ENCODE data around the gene CNN2. TPM values are rescaled to one million over a fixed set of nuclear protein-coding genes. Genes with fewer than 3 reads are reported as not detected.
"Not testable (repeated sequence)": the region's sequence is repeated elsewhere in the genome, so short reads cannot be mapped to it uniquely, and the experiment has no call there.

CNN2 gene
- total RNA-seq, 1 experiment from 2014 or later, result 333 TPM

DNA sequence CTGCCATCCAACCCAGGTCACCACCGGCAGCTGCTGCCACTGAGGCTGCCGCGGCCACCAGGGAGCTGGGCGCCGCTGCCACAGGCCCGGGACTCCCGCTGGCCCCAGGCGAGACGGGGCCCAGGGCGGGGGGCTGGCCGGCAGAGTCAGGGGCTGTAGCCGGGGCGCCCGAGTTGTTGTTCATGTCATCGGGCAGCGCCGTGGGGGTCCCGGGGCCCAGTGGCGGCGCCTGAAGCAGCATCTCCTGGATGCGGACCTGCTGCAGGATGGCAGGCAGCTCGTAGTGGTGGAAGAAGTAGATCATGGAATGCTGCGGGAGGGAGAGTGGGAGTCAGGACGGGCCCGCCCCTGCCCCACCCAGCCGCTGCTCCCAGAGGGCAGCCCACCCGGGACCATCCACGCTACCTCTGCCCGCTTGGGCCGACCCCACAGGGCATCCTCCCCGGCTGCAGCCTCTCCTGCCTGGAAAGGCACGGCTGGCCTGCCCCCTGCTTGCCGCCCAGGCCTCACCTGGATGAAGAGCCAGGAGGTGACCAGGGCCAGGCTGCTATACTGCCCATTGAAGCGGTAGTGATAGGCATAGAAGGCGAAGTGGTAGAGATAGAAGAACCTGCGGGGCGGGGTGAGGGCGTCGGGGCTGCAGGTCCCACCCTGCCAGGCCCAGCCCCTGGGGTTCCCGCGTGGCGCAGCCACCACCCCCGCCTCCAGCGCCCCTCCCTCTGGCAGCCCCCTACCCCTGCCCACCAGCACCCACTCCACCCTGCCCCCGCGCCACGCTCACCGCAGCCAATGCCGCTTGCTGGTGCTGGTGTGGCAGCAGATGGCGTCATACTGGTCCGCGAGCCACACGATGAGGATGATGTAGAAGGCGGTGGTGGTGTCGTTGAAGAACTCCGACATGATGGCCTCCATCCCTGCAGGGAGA is 15.6 kb upstream of the CNN2 start:
- no peak for DNase-seq (ENCODE audit: low read depth)

DNA sequence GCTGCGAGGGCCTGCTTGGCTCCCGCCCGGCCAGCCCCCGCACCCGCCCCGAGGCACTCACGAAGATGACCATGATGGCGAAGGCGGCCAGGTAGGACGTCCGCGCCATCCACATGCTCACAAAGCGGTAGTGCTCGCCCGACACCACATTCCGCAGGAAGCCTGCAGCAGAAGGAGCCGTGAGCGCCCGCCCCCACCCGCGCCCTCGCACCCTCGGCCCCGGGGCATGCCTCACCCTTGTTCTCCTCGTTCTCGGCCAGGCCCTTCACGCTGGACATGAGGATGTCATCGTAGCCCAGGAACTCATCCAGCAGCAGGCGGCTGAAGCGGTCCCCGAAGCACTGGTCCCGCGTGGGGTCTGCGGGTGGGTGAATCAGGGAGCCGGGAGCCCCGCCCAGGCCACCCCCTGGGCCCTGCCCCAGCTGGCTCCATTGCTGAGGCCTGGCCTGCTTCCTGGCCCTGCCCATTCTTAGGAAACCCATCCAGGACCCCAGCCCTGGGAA is 14.5 kb upstream of the CNN2 start:
- no peak for DNase-seq (ENCODE audit: low read depth)

DNA sequence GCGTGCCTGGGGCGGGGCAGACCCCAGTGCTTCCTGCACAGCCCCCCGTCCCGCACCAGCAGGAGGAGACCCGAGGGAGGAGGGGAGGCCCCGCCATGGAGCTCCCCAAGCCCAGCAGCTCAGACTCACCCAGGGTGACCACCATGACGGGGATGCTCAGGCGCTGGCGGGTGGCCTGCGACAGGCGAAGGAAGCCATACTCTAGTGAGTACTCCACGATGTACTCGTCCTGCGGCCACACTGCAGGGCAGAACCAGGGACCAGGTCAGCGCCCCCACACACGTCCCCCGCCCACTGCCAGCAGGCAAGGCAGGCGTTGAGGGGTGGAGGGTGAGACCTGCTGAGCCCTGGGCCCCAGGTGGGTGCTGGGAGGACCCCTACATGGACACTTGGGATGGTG is 14.1 kb upstream of the CNN2 start:
- no peak for DNase-seq (ENCODE audit: low read depth)

DNA sequence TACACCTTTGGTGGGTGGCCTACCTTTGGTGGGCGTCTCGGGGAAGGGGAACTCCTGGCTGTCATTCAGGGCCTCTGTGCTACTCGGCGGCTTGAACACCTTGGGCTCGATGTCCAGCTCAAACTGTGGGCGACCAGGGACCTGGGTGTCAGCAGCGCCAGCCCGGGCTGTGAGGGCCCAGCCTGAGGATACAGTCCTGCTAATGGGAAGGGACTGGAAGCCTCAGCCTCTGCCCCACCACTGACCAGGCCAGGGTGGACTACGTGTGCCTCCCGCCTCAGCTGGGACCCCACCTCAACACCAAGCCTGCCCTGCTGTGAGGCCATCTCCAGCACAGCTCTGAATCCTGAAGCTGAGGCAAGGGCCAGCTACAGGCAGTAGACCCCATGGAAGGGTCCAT is 13.2 kb upstream of the CNN2 start:
- no peak for DNase-seq (ENCODE audit: low read depth)

DNA sequence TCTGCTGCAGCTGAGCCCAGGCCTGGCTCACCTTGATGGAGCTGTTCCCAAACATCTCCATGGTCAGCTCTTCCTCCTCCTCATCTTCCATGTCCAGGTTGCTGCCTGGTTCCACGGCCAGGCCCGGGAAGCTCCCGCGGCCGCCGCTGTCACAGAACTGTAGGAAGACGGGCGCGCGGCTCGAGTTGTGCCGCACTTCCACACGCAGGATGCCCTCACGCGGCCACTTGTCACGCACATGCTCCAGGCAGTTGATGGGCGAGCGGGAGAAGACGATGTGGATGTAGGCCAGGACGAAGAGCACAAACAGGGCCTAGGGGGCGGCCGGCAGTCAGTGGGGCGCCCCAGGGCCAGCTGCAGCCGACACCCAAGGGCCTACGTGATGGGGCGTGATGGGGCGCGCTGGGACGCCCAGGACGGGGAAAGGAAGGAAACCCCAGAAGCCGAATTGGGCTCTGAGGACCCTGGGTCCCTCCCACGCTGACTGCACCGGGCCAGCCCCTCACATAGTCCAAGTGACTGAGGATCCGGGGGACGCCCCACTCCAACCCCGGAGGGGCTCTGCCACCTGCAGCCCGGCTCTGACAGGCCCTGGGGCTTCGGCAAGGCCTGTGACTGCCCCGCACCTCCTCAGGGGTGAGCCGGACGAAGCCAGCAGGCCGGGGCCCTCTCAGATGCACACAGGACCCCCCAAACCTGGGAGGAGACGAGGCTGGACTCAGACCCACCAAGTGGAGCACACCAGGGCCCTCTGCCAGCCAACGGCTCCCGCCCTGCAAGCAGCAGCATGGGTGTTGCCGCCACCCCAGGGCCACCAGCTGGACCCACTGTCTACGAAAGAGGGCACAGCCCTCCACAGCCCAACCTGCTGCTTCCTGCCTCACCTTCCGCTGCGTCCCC is 12.0 kb upstream of the CNN2 start:
- no peak for DNase-seq (ENCODE audit: low read depth)

DNA sequence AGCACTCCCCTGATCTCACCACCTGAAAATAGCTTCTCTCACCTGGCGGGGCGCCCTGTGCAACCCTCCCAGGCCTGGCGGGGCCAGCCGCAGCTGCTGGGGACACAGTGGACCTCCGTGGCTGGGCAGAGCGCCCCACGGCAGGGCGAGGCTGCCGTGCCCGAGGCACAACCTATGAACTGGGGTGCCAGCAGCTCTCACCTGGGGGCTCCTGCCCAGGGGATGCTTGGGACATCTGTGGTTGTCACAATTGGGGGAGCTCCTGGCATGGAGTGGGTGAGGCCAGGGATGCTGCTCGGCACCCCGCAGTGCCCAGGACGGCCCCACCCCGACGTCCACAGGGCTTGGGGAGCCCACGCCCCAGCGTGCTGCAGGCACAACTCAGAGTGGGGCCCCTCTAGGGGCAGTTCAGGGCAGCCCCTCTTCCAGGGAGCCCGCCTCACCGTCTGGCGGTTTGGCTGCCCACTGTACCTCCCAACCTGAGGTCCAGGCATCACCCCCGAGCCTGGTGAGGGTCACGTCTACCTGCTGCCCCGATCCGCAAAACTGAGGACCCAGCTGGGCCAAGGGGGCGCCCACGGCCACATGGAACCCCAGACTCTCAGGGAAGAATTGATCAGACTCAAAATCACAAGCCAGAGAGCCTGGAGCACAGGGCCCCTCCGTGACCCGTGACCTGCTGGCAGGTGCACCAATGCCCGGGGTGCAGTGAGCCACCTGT is 11.2 kb upstream of the CNN2 start:
- no peak for DNase-seq (ENCODE audit: low read depth)

DNA sequence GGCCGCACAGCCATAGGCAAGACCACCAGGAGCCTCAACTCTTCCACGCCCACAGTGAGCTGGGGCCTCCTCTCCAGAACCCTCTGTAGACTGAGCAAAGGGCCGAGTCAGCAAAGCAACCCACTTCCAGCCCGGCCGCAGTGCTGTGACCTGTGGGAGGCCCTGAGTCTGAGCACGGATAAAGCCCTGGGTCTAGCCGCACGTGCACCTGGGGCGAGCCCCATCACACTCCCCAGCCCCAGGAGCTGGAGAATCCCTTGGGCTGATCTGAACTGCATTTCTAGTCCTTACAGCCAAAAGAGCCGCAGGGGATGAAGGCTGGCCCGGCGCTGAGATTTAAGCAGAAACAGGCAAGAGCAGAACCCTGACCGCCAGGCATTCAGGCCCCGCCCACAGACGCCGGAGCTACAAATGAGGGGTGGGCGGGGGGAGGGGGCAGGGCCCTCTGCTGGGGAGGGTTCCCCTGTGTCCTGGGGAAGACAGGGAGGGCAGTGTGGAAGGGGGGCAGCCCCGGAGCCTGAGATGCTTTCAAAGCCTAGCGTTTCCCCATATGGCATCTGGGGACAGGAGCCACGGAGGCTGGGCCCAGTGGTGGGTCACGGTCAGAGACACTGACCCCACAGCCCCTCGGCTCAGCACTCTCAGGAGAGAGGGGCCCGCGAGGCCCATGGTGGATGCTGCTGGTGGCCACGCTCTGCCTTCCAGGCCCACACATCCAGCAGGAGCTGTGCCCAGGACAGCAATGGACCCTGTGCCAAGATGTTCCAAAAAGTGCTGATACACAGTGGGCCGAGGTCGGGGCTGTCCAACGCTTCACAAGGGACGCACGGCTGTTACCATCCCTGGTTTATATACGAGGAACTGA is 10.4 kb upstream of the CNN2 start:
- DNase-seq (ENCODE audit: low read depth), result no peak

DNA sequence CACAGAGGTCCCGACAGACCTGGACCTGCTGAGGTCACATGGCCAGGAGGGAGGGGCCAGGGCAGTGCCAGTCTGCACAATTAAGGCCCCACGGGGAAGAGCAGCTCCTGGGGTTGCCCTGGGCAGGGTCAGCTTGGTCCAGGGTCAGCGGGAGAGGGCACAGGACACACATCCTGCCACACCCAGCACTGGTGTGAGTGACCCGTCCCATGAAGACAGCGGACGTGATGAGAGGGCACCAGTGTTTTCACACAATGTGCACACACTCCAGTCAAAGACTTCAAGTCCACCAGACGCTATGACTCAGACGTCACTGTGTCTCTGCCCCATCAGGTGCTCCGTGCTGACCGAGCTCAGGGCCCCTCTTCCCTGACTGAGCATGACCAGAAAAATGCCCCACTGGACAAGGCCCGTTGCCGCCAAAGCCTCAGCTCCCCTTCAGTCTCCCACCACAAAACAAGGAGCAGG is 9.7 kb upstream of the CNN2 start:
- DNase-seq (ENCODE audit: low read depth), result no peak

DNA sequence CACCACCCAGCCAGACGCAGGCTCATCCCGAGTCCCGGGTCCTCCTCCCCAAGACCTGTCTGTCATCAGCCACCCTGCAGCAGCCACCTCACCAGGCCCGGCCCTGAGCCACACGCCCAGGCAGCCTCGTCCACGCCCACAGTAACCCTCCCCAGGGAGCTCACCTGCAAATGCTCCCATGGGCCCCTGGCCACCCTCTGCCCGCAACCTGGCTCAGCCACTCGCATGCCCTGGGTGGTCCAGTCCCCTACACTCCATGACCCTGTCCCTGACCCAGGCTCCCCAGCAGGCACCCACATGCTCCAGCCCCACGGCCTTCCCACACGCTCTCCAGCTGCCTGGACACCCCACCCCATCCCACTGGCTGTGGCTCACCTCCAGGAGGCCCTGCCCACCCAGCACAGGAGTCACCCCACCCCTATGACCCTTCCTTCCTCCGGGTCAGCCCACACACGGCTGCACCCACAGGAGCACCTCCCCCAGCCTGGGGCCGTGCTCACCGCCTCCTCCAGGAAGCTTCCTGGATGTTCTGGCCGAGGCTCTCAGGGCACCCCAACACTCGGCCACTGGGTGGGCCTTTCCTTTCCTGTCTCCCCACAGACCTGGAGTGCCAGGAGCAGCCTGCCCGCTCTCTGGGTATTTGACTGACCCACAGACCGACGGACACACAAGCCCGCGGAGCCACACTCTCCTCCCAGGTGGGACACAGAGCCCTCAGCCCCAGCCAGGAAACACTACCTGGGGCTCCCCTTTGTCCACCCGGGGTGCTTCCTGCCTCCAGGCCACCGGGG is 9.1 kb upstream of the CNN2 start:
- no peak for DNase-seq (ENCODE audit: low read depth)

DNA sequence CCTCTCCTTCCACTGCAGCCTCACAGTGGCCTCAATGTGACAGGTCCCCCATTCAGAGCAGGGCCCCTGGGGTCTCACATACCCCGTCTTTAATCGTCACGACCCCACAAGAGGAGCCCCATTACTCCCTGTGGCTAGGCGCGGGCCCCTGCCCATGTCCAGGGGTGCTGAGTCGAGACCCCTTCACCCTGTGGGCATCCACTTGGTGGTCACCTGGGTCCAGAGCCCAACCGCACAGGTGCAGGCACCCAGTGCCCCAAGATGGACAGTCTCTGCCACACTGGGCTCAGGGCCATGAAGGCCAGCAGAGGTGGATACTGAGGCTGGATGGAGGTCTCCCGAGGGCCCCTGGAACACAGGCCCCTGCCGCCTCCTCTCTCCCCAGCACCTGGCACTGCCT is 8.5 kb upstream of the CNN2 start:
- no peak for DNase-seq (ENCODE audit: low read depth)

DNA sequence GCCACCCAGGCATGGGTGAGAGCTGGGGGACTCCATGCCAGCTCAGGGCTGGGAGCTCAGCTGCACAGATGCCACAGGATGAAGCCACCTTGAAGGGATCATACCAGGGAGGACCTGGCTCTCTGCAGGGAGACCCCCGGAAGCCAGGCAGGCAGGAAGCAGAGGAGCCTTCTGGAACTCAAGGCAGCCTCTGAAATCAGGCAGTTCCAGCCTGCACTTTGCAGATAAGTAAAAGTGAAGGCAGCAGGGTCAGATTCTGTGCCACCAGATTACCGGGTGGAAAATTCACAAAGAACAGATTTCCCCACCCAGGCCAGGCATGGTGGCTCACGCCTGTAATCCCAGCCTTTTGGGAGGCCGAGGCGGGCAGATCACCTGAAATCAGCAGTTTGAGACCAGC is 8.0 kb upstream of the CNN2 start:
- no peak for DNase-seq (ENCODE audit: low read depth)

DNA sequence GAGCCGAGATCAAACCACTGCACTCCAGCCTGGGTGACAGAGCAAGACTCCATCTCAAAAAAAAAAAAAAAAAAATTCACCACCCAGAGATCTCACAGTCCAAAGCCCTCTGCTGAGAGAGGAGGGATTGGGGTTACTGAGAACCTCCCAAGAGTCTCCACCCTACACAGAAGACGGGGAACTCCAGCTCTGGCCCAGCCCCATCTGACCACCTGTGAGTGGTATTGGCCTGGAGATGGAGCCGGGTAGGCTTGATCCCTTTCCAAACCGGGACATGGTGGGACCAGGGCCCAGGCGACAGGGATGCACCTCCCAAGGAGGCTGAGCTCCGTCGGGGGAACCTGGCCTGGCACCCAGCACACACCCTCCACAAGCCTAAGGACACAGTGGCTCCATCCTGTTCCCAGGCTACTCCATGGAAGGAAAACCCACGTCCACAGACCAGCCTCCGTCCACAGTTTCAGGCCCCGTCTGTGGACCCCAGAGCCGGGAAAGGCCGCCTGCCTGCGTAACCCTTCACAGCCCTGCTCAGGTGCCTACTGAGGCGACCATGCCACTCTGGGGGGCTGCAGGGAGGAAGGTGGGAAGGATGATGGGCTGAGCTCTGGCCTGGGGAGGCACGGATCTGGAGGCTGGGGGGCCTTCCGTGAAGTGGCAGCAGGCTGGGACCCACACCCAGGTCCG is 7.3 kb upstream of the CNN2 start:
- DNase-seq (ENCODE audit: low read depth), result no peak

DNA sequence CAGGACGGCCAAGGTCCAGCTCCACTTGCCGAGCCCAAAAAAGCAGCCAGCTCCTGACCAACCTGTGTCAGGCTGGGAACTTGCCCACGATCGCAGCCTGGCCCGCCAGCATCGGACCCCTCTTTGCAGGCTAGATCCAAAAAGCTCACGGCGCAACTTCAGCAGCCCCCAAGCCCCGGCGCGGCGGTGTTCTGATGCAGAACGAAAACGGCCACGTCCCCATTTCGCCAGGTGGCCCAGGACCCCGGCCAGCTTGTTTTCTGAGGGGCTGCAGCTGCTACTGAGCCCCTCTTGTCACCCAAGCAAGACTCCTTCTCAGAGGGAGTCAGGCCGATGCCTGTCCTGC is 6.8 kb upstream of the CNN2 start:
- no peak for DNase-seq (ENCODE audit: low read depth)

DNA sequence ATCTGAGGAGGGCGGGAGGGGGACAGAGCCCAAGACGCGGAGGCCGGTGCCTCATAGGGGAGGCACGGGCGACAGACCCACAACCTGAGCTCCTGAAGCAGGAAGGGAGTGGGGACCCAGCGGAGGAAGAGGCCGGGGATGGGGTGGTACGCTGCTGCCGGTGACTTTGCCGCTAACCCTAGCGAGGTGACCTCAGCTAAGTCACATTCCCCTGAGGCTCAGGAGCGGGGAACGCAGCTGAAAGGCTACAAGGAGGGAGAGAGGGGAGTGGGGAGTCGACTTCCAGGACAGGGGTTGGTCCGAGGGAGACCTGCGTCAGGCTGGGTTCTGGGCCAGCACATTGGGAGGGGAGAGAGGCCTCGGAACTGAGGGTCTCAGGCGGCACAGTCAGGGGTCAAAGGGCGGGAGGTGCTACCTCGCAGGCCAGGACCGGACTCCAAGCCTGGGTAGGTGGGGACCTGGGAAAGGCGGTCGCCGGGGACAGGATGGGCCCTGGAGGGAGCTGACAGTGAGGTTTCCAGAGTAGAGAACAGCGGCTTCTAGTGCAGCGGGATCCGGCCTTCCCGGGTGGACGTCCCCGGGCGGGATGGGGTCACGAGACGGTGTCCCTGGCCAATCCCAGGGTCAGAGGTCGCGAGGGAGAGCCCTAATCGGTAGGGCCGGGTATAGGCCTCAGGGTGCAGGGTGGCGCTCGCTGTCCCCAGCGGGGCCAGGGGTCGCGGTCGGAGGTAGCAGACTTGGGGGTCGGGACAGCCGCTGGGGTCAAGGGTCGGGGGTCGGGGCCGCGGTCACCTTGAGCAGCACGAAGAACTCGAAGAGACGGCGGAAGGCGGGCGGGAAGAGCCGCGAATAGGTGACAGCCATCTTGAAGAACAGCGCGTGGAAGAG is 6.2 kb upstream of the CNN2 start:
- no peak for DNase-seq (ENCODE audit: low read depth)

DNA sequence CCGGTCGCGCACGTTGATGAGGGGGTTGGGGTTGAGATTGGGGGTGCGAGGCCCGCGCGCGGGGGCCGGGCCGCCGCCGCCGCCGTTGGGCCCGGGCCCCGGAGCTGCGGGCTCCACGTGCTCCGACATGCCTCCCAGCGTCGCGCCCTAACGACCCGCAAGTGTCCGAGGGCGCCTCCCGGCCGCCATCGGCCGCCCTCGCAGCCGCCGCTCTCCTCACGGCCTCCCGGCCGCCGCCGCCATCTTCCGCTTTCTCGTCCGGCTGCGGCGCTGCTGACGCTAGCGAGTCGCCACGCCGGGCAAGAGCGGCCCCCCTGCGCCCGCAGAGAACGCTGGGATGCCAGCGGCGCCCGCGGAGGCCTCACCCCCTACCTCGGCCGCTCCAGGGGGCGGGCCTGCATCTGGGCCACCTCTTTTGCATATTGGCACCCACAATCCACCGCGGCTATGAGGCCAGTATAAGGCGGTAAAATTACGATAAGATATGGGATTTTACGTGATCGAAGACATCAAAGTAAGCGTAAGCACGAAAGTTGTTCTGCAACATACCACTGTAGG is 5.5 kb upstream of the CNN2 start, which contains the start of gene TMEM259:
Gene TMEM259, minus strand, starts transcription at position 256 of the 558 bp plus-strand sequence. Its CDS starts 127 bp downstream, at position 129.
- peak; percentile 97 for DNase-seq (ENCODE audit: low read depth)

DNA sequence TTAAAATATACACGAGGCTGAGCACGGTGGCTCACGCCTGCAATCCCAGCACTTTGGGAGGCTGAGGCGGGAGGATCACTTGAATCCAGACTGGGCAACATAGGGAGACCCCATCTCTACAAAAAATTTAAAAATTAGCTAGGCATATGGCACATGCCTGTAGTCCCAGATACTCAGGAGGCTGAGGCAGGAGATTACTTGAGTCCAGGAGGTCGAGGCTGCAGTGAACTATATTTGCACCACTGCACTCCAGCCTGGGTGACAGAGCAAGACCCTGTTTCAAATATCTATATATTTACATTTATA is 2.6 kb upstream of the CNN2 start:
- DNase-seq (ENCODE audit: low read depth), result not testable (repeated sequence)

DNA sequence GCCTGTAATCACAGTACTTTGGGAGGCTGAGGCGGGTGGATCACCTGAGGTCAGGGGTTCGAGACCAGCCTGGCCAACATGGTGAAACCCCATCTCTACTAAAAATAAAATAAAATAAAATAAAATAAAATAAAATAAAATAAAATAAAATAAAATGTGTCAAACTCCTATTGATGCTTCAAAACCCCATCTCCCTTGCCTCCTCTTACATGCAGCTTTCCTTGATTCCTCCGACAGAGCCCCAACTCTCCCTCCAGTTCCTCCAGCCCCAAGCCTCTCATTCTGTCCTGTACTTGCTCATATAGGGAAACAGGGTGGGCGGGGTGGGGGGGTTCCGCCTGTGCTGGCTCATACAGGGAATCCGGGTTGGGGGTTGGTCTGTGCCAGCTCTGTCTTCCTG is 1.3 kb upstream of the CNN2 start:
- not testable (repeated sequence) for DNase-seq (ENCODE audit: low read depth)

Measured in M059J (cell line).